GF-D8 (cell line): ENCODE data around the gene TAF1B.
"Not testable (repeated sequence)": the region's sequence is repeated elsewhere in the genome, so short reads cannot be mapped to it uniquely, and the experiment has no call there.

Source experiments
- DNase-seq: peaks from one replicate; lab custom pipeline; 2025; lab: John Stamatoyannopoulos, UW

TAF1B gene

DNA sequence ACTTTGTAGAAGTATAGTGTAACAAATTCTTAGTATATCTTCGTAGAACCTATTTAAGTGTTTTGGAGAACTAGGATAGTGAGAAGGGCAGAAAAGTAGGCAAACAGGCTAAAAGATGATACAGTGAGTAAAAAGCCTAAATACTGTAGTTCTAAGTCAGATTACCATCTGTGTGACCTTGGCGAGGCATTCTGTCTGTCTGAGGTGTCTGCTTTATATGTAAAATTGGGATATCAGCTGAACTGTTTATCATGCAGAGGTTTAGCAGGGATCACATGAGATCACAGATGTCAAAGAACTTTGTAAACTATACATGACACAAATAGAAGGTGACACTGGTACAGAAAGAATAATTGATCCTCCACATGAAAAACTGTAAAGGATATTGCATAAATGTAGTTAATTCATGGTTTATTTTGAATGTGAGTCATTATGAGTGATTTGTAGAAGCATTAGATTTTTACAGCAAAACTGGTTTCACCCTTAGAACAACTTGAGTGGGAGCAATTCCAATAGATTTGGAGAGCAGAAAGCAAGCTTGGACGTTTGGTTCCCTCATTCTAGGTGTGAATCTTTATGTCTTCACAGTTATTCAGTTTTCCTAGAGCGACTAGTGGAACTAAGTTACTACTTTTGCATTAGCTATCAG is 41.9 kb downstream of the TAF1B start:
- DNase-seq: no peak

DNA sequence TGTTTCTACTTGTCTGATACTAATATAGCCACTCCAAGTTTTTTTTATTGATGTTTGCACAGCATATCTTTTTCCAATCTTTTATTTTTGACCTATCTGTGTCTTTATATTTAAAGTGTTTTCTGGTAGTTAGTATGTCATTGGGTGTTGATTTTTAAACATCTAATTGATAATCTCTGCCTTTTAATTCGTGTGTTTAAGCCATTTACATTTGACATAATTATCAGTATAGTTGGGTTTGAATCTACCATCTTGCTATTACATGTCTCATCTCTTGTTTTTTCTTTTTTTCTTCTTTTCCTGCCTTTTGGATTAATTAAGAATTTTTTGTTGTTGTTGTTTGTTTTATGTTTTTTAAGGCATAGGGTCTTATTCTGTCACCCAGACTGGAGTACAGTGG is 44.2 kb downstream of the TAF1B start:
- DNase-seq: no peak

DNA sequence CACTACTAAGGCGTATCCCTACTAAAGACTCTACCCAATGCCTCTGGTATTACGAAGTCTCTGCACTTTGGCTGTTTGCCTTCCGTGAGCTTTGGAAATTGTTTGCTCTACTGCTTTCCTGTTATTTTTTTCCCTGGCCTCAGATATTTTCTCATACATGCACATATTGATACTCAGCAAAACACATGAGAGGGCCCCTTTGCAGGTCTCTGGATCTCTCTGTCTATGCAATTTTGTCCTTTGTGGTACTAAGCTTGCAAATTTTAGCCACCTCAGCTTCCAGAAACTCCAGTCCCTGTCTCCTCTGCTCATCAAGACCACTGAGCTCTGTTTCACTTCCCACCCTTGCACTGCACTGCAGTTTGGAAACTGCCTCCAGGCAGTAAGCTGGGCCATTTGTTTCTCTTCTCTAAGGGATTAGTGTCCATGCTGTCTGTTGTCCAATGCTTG is 46.6 kb downstream of the TAF1B start:
- DNase-seq: no peak

GRCh38 chr2:9892236-9892635 is 49.0 kb downstream of the TAF1B start:
- DNase-seq: no peak

- DNase-seq: no peak
These were observed 52.7 kb downstream of the TAF1B start for GRCh38 chr2:9895669-9896590.

DNA sequence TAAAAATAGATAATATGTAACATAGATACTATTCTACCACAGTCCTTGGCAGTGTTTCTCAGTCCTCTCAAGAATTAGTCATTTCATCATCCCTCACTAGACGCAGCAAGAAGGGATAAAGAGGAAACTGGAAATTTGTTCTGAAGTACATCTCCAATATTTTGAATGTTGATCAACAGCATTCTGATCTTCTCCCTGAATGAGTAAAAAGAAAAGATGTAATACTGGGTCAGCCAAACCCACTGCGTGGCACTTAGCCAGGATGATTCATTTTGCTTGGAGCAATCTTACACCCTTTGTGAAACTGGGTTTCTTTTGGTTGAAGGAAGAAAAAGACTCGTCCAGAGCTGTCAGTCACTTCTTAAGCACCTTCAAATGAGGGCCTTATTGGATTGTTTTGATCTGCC is 54.1 kb downstream of the TAF1B start:
- no peak for DNase-seq

GRCh38 chr2:9897846-9898245 is 54.6 kb downstream of the TAF1B start:
- no peak for DNase-seq

GRCh38 chr2:9905413-9905812 is 62.1 kb downstream of the TAF1B start:
- no peak for DNase-seq

GRCh38 chr2:9907402-9907801 is 64.1 kb downstream of the TAF1B start:
- DNase-seq: no peak

DNA sequence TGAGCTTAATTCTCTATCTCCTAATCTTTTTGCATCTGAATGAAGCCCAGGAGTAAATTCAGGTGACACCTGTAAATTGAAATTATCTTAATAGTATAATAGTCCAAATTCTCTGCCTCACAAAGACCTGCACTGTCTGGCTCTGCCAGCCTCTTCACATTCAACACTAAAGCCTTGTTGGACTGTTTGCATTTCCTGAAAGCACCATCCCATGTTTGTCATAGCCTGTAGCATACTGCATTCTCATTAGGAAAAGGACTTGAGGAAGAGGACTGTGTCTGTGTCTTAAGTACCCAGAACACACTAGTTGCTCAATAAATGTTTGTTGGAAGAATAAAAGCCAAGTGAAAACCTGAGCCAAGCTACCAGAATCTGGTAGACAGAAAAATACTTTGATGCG is 65.4 kb downstream of the TAF1B start:
- DNase-seq: no peak

DNA sequence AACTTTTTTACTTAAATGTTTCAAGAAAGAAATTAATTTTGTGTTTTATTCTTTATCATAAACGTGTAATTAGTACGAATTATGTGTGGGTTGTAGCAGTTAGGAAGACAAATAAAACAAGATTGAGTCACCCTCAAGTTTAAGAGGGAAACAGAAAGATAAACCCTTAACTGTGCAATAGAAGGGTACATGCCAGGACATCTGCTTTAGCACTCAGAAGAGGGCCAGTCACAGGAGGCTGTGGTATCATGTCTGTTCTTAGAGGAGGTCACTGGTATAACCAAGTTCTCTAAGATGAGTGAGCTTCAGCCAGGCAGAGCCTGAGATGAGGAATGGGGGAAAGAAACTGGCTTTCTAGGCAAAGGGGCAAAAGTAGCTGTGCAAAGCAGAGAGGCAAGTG is 65.8 kb downstream of the TAF1B start:
- DNase-seq: no peak

GRCh38 chr2:9910699-9911098 is 67.4 kb downstream of the TAF1B start:
- no peak for DNase-seq

DNA sequence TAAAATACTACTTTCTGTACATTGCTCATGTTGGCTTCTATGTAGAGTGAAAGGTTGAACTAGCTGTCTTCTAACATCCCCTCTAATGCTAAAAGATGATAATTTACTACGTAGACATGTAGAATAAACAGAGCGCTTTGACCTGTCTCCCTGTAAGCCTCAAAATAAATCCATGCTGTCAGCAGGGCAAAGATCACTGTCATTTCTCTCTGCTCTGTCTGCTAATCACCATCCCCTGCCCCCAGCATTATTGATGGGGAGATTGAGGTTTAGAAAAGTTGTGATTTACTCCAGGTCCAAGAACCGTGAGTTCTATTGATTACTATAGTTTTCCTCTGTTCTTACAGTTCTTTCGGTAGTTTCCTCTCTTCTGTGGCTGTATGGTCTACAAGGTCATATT is 69.2 kb downstream of the TAF1B start:
- no peak for DNase-seq

- no peak for DNase-seq
These were observed 71.3 kb downstream of the TAF1B start for GRCh38 chr2:9914384-9915065.

GRCh38 chr2:9918275-9918674 is 75.0 kb downstream of the TAF1B start:
- no peak for DNase-seq

DNA sequence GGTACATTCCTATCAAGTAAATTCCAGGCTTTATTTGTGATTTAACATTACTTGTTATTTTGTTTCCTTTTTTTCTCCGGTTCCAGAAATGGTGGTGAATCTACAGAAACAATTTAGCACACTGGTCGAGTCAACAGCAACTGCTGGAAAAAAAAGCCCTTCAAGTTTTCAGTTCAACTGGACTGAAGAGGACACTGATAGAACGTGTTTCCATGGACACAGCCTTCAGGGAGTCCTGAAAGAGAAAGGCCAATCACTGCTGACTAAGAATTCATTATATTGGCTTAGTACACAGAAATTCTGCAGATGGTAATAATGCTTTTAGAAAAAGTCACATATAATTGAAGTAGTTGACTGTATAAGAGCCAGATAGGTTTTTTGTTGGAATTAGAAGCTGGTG is 76.2 kb downstream of the TAF1B start:
- DNase-seq: no peak

GRCh38 chr2:9927020-9927419 is 83.7 kb downstream of the TAF1B start:
- DNase-seq: not testable (repeated sequence)

- no peak for DNase-seq
These were observed 94.0 kb downstream of the TAF1B start for GRCh38 chr2:9937258-9937657.

DNA sequence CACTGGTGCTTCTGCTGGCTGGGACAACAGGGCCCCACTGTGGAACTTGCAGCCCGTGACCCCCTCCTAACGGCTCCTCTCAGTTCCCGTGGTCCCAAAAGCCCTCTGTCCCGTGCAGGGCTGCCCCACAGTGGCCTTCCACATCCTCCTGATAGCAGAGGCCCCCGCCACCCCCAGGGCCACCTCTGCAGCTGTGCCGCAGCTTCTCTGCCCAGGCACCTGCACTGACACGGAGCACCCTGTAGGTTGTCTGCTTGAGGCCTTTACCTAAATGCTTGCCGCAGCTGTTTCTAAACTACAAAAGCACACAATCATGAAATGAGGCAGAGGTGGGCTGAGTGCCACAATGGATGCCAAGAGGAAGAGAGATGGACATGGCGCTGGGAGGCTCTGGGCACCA is 94.7 kb downstream of the TAF1B start:
- no peak for DNase-seq

- DNase-seq: no peak
These were observed 96.6 kb downstream of the TAF1B start for GRCh38 chr2:9939587-9940485.

GRCh38 chr2:9941196-9941995 is 98.1 kb downstream of the TAF1B start:
- DNase-seq: no peak
